GM12878 (cell line): Measurements from ENCODE around the gene TRIM40. TPM values are rescaled to one million over a fixed set of nuclear protein-coding genes. Genes with fewer than 3 reads are reported as not detected.

Experiments used
- ATAC-seq: fragments of 200-7000 bp; cut with Tn5 transposase; 3 replicates; pipeline ENCODE4 v1.9.1; 2020; ENCODE audit warnings: mild to moderate bottlenecking, moderate library complexity
- BruUV-seq: library from RNA; stranded (reverse); fragments of 400-500 nt; replicated peaks from 2 replicates; lab custom pipeline; 2021; lab: Mats Ljungman, UMichigan
- CTCF ChIA-PET: fragments of 300-600 bp; sonication (Branson Sonifier 250); formaldehyde crosslinking; extraction: SDS; loops from one replicate; lab custom pipeline; 2021; ENCODE audit warnings: inconsistent platforms; lab: Yijun Ruan, JAX
- POLR2A ChIA-PET: fragments of 350-600 bp; formaldehyde crosslinking; extraction: SDS; loops from one replicate; lab custom pipeline; 2021; ENCODE audit warnings: inconsistent platforms; lab: Charles Lee
- RAD21 ChIA-PET: fragments of 300-600 bp; sonication (Branson Sonifier 250); formaldehyde crosslinking; loops from one replicate; lab custom pipeline; 2023; ENCODE audit warnings: antibody characterized with exemption; ENCODE audit not compliant: unreplicated experiment; lab: Charles Lee
- SMC1A ChIA-PET: fragments of 300-600 bp; sonication (Branson Sonifier 250); formaldehyde crosslinking; loops from one replicate; lab custom pipeline; 2023; ENCODE audit not compliant: unreplicated experiment, uncharacterized antibody; lab: Charles Lee
- DNase-seq: peaks from one replicate; pipeline ENCODE4 v3.0.0-alpha.2; 2011; ENCODE audit warnings: low read depth, low spot score
- FAIRE-seq: peaks from 3 replicates; lab custom pipeline; 2011; peaks lifted over from hg19 to GRCh38; lab: Jason Lieb, UNC
- H2AFZ ChIP-seq: 2 replicates; pipeline ENCODE4 v1.6.0; 2011; ENCODE audit warnings: low read depth, low read length, control low read depth; ENCODE audit not compliant: control insufficient read depth
- H3K27ac ChIP-seq: 2 replicates; pipeline ENCODE4 v1.5.1; 2011; ENCODE audit warnings: control low read depth; ENCODE audit not compliant: control insufficient read depth, insufficient read depth
- H3K27me3 ChIP-seq, 2 experiments: replicated peaks in 1 of 2; 2 replicates each; pipeline versions ENCODE4 v1.6.0 to v1.6.1; 2011; ENCODE audit warnings: low read length in 1 of 2; ENCODE audit not compliant: control insufficient read depth in 2 of 2, insufficient read depth in 2 of 2
- H3K36me3 ChIP-seq, 2 experiments: 2 replicates each; pipeline ENCODE4 v1.5.1; 2011; ENCODE audit warnings: low read length in 1 of 2; ENCODE audit not compliant: control insufficient read depth in 2 of 2, insufficient read depth in 2 of 2
- H3K4me1 ChIP-seq: 2 replicates; pipeline ENCODE4 v1.6.1; 2011; ENCODE audit warnings: mild to moderate bottlenecking, low read length, moderate library complexity, mixed read lengths; ENCODE audit not compliant: control insufficient read depth, insufficient read depth
- H3K4me2 ChIP-seq: 2 replicates; pipeline ENCODE4 v1.6.0; 2011; ENCODE audit warnings: control low read depth; ENCODE audit not compliant: control insufficient read depth, insufficient read depth
- H3K4me3 ChIP-seq: fragments of 200-600 bp; sonication (generic); 2 replicates; pipeline ENCODE4 v1.5.1; 2016
- H3K79me2 ChIP-seq: 2 replicates; pipeline ENCODE4 v1.6.0; 2011; ENCODE audit warnings: low read length; ENCODE audit not compliant: control insufficient read depth, insufficient read depth
- H3K9ac ChIP-seq: 2 replicates; pipeline ENCODE4 v1.8.0; 2011; ENCODE audit warnings: low read length, control low read depth, mixed read lengths; ENCODE audit not compliant: control insufficient read depth, insufficient read depth
- H3K9me3 ChIP-seq: replicated peaks from 3 replicates; pipeline ENCODE4 v1.5.1; 2011; ENCODE audit warnings: mild to moderate bottlenecking, low read length; ENCODE audit not compliant: control insufficient read depth, insufficient read depth
- H4K20me1 ChIP-seq: 2 replicates; pipeline ENCODE4 v1.6.0; 2011; ENCODE audit not compliant: control insufficient read depth, insufficient read depth
- GATAD2B ChIP-seq: fragments of 450-650 bp; conservative IDR thresholded peaks from 2 replicates; pipeline ENCODE4 v1.6.1; 2017; ENCODE audit warnings: low read depth, mild to moderate bottlenecking, moderate library complexity
- KDM1A ChIP-seq: fragments of 200-600 bp; sonication (generic); IDR thresholded peaks from 2 replicates; pipeline ENCODE4 v1.6.1; 2016; ENCODE audit warnings: borderline replicate concordance
- MEF2B ChIP-seq: fragments of 450-650 bp; IDR thresholded peaks from 2 replicates; pipeline ENCODE4 v1.6.1; 2018; ENCODE audit warnings: mild to moderate bottlenecking, moderate library complexity; ENCODE audit not compliant: partially characterized antibody, poor library complexity, severe bottlenecking
- MXI1 ChIP-seq: fragments of 150-350 bp; IDR thresholded peaks from 2 replicates; pipeline ENCODE4 v1.6.1; 2011; ENCODE audit warnings: low read depth, mild to moderate bottlenecking, inconsistent platforms, low read length, improper control_type of control experiment
- NR2C1 ChIP-seq: fragments of 450-650 bp; IDR thresholded peaks from 2 replicates; pipeline ENCODE4 v1.6.1; 2017; ENCODE audit warnings: antibody characterized with exemption, mild to moderate bottlenecking, moderate library complexity
- POLR2AphosphoS2 ChIP-seq: IDR thresholded peaks from 2 replicates; pipeline ENCODE4 v1.6.1; 2011; ENCODE audit warnings: low read depth, mild to moderate bottlenecking, low read length, improper control_type of control experiment, moderate library complexity
- PRDM15 ChIP-seq: fragments of 450-650 bp; formaldehyde crosslinking; IDR thresholded peaks from 2 replicates; pipeline ENCODE4 v1.4.0; 2020; ENCODE audit warnings: mild to moderate bottlenecking, moderate library complexity
- SMAD5 ChIP-seq: IDR thresholded peaks from 2 replicates; pipeline ENCODE4 v1.6.1; 2016; ENCODE audit warnings: antibody characterized with exemption, low read depth
- TBL1XR1 ChIP-seq: IDR thresholded peaks from 2 replicates; pipeline ENCODE4 v1.6.1; 2012; ENCODE audit warnings: low read depth, low read length, improper control_type of control experiment
- ZNF384 ChIP-seq: IDR thresholded peaks from 2 replicates; pipeline ENCODE4 v1.6.1; 2012; ENCODE audit warnings: low read depth, mild to moderate bottlenecking, low read length, improper control_type of control experiment, borderline replicate concordance
- WGBS: methylation state at CpG from one replicate; pipeline ENCODE4 v1.1.6; 2016; ENCODE audit warnings: low lambda C conversion rate; ENCODE audit not compliant: insufficient replicate concordance, insufficient coverage; ENCODE audit errors: missing lambda C conversion rate; 5-methylcytosine and 5-hydroxymethylcytosine counted together
- in situ Hi-C: fragments of 300-500 bp; cut with MboI; formaldehyde crosslinking; loops from 9 replicates; pipeline ENCODE4 v1.14.3; 2018; ENCODE audit warnings: mixed read lengths
- intact Hi-C: fragments of 100-400 bp; cut with micrococcal nuclease; formaldehyde crosslinking; loops from one replicate; pipeline ENCODE4 v1.14.2; 2022; ENCODE audit not compliant: unreplicated experiment
- polyA plus RNA-seq, 11 experiments: library from polyadenylated mRNA; depleted of rRNA in 4 of 11; unstranded in 6 of 11; stranded (reverse) in 5 of 11; fragments of >200 nt; fragmentation: Nextera tagmentation in 4 of 11; fragmentation: Illumina TruSeq in 1 of 11; extraction: Ambion mirVana in 4 of 11; extraction: Trizol in 1 of 11; gene quantifications; 1 replicate in 1 of 11; 2 replicates in 10 of 11; pipeline versions ENCODE4 v1.2.1 to v1.2.3, GENCODE V29; 2011 to 2016; ENCODE audit warnings: inconsistent platforms in 2 of 11, missing spikeins in 2 of 11, low read depth in 1 of 11
- total RNA-seq, 4 experiments: library from RNA; depleted of rRNA in 3 of 4; stranded (reverse); fragments of >200 nt in 3 of 4; fragmentation: Illumina TruSeq in 1 of 4; extraction: Trizol in 1 of 4; gene quantifications; 2 replicates each; pipeline versions ENCODE4 v1.2.1 to v1.2.3, GENCODE V29; 2013 to 2021
- TF ChIP-seq, protein P1 (sequence below): IDR thresholded peaks from 2 replicates; pipeline ENCODE4 v1.6.1; 2011; ENCODE audit warnings: borderline replicate concordance, low read depth, mild to moderate bottlenecking, moderate library complexity, mixed read lengths, low read length; ENCODE audit not compliant: insufficient read depth; ENCODE audit errors: extremely low read length
- TF ChIP-seq, protein P2 (sequence below): IDR thresholded peaks from 2 replicates; pipeline ENCODE4 v1.6.1; 2011; ENCODE audit warnings: mild to moderate bottlenecking, low read depth, low read length, moderate library complexity; ENCODE audit not compliant: insufficient replicate concordance
- TF ChIP-seq, protein P3 (sequence below): IDR thresholded peaks from 2 replicates; pipeline ENCODE4 v1.6.1; 2011; ENCODE audit warnings: borderline replicate concordance, low read depth, mild to moderate bottlenecking, moderate library complexity, low read length; ENCODE audit not compliant: insufficient read depth, poor library complexity, severe bottlenecking

Gene TRIM40
- total and polyA plus RNA-seq, 10 of the 15 experiments (the other 5 are each of a cell fraction or from before 2014, with no cell fraction given), result not detected

- TF ChIP-seq TBL1XR1, result no peak
These were observed 18.1 kb downstream of the TRIM40 start (continued) for GRCh38 chr6:30154061-30154460.

DNA sequence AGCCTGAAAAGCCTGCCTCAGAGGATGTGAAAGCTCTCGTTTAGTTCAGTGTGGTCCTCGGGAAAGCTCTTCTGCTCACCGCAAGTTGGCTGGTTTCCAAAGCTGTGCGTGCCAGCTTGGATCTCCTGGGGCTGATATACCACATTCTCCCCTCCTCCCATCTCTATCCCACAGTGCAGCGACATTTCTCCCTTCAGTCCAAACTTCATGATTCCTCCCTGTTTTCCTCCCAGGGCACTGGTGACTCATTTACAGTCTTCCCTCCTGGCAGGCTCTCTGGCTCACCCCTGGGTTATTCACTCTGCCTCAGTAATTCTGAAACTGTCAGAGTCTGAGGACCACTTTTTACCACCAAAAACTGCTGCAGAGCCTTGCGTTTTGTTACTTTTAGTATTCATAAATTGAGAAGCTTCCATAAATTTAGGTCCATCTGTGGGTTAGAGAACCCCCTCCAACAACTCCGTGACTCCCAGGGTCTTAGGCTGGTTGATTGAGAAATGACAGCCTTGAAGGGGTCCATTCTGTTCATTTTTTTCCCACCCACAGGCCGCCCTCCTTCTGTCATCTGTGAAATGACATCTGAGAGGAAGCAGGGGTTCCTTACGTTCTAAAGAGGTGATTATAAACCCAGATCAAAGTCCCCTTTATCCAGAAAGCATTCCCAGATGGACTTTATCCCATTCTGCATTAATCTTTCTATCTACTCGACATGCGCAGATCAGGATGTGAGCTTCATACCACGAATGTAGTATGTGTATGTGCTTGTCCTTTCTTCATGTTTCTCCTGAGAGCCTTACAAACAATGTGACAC lies 19.0 kb downstream of the TRIM40 start:
- intact Hi-C loops (no loop called here), in situ Hi-C loops (no loop called here)
- H3K4me1 ChIP-seq, result peaks cover 4% of the 10 kb centered on the region; the same call in 1 of the 2 replicates
- ChIA-PET RAD21 (interaction anchor here (0.9 to 1.0 kb wide), 2 partner anchors 12 to 52 kb away, joined by 3 to 8 read pairs; no protein-coding TSS in a partner anchor), SMC1A (interaction anchor here (1.1 kb wide), 1 partner anchor 52 kb away, joined by 4 read pairs; no protein-coding TSS in a partner anchor), CTCF (interaction anchor here (1.1 kb wide), 1 partner anchor 13 kb away, joined by 4 read pairs; no protein-coding TSS in a partner anchor), POLR2A (no interaction called here)
- ATAC-seq (no peak), DNase-seq (no peak), FAIRE-seq (no peak)
- H3K79me2 ChIP-seq, result no peaks in the 10 kb centered on the region
- 42% methylated on average over 12 of the region's 12 CpGs for WGBS
- BruUV-seq, result no TSS peak
- H3K9me3 ChIP-seq, result no peaks in the 10 kb centered on the region
- H3K36me3 ChIP-seq, result no peaks in the 10 kb centered on the region
- no peak overlapping the region for H3K4me2 ChIP-seq
- no peak overlapping the region for H3K27ac ChIP-seq
- H2AFZ ChIP-seq, result no peak overlapping the region
- H3K9ac ChIP-seq, result no peak overlapping the region
- H4K20me1 ChIP-seq, result no peaks in the 10 kb centered on the region
- no peak overlapping the region for H3K4me3 ChIP-seq
- H3K27me3 ChIP-seq, result peaks cover 2% of the 10 kb centered on the region in 2 experiments; a peak in 3 of 4 replicates
- TF ChIP-seq MEF2B (no peak), NR2C1 (no peak), SMAD5 (no peak), MXI1 (no peak), POLR2AphosphoS2 (no peak), KDM1A (no peak), ZNF384 (no peak), PRDM15 (CRISPR knock-in tag) (no peak), GATAD2B (no peak)
- TF ChIP-seq, protein P1, sequence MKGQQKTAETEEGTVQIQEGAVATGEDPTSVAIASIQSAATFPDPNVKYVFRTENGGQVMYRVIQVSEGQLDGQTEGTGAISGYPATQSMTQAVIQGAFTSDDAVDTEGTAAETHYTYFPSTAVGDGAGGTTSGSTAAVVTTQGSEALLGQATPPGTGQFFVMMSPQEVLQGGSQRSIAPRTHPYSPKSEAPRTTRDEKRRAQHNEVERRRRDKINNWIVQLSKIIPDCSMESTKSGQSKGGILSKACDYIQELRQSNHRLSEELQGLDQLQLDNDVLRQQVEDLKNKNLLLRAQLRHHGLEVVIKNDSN, result no peak
- TF ChIP-seq, protein P2, sequence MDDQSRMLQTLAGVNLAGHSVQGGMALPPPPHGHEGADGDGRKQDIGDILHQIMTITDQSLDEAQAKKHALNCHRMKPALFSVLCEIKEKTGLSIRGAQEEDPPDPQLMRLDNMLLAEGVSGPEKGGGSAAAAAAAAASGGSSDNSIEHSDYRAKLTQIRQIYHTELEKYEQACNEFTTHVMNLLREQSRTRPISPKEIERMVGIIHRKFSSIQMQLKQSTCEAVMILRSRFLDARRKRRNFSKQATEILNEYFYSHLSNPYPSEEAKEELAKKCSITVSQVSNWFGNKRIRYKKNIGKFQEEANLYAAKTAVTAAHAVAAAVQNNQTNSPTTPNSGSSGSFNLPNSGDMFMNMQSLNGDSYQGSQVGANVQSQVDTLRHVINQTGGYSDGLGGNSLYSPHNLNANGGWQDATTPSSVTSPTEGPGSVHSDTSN, result no peak
- TF ChIP-seq, protein P3, sequence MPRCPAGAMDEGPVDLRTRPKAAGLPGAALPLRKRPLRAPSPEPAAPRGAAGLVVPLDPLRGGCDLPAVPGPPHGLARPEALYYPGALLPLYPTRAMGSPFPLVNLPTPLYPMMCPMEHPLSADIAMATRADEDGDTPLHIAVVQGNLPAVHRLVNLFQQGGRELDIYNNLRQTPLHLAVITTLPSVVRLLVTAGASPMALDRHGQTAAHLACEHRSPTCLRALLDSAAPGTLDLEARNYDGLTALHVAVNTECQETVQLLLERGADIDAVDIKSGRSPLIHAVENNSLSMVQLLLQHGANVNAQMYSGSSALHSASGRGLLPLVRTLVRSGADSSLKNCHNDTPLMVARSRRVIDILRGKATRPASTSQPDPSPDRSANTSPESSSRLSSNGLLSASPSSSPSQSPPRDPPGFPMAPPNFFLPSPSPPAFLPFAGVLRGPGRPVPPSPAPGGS, result no peak
